HL-60 (cell line): ENCODE measurements around the gene SLC25A48.

Source experiments
- CTCF ChIP-seq: IDR thresholded peaks from one replicate; pipeline ENCODE4 v1.5.1; 2011; ENCODE audit warnings: low read length, control low read depth, inconsistent platforms; ENCODE audit not compliant: insufficient read depth
- REST ChIP-seq: IDR thresholded peaks from 2 replicates; pipeline ENCODE4 v1.6.1; 2012; ENCODE audit warnings: low read depth; ENCODE audit not compliant: insufficient replicate concordance

GRCh38 chr5:135937245-135937911, 102.9 kb downstream of the SLC25A48 start:
- no peak for TF ChIP-seq REST
- TF ChIP-seq CTCF: no peak
